GM19099 (cell line): Measurements from ENCODE around the gene CACNA2D4.

Source experiments
- POLR2A ChIP-seq: IDR thresholded peaks from 3 replicates; pipeline ENCODE4 v1.6.1; 2011; ENCODE audit warnings: low read depth; ENCODE audit not compliant: insufficient read length; ENCODE audit errors: extremely low read depth

The CACNA2D4 gene

GRCh38 chr12:1799882-1800400, 118.5 kb downstream of the CACNA2D4 start:
- TF ChIP-seq POLR2A = no peak

GRCh38 chr12:1799051-1799881, 119.2 kb downstream of the CACNA2D4 start:
- TF ChIP-seq POLR2A = no peak

DNA sequence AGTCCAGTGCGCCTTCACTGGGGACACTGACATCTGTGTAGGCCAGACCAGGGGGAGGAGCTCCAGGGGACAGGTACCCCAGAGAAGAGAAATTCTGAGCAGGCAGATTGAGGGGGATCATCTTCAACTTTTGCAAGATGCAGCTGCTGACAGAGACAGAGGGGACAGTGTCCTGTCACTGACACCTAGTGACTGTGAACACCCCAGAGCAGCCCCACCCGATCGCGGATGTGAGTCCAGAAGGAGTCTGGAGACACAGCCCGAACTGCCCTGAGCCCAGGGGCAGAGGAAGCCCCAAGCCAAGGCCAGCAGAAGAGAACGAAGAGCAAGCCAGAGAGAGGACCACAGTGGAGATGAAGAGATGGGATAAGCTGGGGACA, 119.8 kb downstream of the CACNA2D4 start:
- TF ChIP-seq POLR2A = no peak

DNA sequence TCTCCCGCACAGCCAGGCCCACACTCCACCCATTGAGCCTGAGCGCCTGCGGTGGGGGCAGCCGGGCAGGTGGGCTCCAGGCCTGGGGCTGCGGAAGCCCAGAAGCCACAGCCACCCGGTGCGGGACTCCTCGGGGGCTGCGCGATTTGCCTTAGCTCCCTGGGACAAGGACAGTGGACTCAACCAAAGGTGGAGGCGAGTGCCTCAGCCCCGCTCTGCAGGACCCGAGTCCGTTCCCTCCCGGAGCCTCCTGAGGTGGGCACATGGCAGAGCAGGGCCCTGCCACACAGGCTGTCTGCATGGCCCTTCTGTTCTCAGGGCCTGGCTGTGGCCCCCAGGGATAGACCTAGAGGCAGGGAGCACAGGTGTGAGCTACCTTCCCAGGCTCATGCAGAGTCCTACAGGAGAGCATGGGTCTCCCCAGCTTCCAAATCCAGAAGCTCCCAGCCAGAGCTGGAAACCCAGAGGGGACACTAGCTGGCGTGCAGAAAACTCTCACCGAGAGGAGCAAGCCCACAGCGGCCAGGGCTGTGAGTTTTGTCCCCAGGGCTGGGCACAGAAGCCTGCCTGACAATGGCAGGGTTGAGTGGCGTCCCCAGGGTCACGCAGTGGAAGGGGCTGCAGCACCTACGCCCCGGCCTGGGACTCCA, 120.3 kb downstream of the CACNA2D4 start:
- TF ChIP-seq POLR2A = no peak

GRCh38 chr12:1797011-1797901, 121.2 kb downstream of the CACNA2D4 start:
- peak; percentile 66 for TF ChIP-seq POLR2A

DNA sequence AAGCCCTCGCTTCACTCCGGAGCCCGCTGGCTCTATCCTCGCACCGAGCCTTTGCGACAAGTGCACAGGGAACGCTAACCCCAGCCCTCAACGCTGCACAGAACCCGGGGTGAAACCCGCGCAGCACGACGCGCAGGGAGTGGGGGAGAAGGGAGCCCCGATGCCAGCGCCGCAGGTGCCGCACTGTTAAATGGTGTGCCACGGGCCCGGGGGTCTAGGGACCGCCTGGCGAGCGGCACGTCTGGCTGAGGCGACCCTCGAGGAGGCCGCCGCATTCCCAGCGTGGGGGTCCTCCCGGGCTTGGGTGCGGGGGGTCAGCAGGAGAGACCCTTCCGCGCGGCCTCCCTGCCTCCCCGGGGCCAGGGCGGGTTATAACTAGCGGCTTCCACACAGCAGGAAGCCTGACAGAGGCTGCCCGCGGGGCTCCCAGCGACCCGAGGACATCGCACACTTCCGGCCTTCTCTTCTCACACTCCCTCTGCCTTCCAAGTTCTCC, 121.9 kb downstream of the CACNA2D4 start:
- TF ChIP-seq POLR2A = no peak

DNA sequence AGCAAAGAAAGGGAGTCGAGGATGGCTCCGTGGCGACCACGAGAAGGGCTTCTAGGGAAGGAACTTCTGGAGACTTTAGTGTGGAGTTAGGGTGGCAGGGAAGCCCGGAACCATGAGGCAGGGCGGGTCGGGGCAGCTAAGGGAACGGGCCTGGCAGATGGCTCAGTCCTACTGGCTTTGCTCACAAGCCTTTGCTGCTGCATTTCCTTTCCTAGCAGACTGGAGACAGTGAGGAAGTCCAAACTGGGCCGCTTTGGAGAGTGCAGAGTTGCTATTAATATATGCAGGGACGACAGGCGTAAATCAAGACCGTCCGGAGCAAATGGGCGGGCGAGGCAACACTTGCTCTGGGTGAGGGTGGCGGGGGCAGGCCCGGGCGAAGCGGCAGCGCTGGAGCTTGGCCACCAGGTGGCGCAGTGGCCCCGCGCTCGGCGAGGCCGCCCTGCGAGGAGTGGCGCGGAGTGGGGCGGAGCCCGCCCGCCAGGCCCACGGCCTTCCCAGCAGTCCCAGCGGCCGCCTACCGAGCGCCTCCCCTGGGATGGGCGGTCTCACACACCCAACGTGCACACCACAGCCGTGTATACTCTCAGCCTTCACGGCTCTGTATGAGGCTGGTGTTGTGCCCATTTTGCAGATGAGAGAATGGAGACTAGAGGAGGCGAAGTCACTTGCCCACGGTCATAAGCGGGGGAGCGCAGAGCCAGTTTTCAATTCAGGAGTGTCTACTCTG, 122.5 kb downstream of the CACNA2D4 start:
- TF ChIP-seq POLR2A = peak; percentile 91

DNA sequence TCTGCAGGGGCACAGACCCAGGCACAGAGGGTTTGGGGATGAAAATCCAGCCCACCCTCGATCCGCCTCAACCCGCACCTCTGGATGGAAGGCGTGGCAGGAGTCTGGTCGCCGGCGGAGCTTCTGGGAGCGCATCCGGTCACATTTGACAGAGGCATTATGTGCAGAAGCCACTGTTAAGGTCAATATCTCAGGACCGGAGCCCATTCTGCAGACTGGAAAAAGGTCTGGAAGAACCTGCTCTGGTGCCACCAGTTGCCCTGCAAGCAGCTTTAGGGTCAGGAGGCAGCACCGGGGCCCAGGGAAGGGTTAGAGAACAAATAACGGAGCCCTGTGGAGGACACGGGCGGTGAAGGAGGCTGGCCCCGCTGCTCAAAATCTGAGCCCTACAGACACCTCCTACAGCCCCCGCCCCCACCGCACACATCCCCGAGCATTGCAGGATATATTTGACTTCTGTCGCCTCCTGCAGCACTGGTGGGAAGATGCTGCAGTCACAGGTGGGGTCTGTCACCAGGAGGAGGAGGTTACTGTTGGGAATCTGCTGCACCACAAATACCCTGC, 123.1 kb downstream of the CACNA2D4 start:
- no peak for TF ChIP-seq POLR2A

GRCh38 chr12:1794440-1795090, 123.9 kb downstream of the CACNA2D4 start:
- no peak for TF ChIP-seq POLR2A

DNA sequence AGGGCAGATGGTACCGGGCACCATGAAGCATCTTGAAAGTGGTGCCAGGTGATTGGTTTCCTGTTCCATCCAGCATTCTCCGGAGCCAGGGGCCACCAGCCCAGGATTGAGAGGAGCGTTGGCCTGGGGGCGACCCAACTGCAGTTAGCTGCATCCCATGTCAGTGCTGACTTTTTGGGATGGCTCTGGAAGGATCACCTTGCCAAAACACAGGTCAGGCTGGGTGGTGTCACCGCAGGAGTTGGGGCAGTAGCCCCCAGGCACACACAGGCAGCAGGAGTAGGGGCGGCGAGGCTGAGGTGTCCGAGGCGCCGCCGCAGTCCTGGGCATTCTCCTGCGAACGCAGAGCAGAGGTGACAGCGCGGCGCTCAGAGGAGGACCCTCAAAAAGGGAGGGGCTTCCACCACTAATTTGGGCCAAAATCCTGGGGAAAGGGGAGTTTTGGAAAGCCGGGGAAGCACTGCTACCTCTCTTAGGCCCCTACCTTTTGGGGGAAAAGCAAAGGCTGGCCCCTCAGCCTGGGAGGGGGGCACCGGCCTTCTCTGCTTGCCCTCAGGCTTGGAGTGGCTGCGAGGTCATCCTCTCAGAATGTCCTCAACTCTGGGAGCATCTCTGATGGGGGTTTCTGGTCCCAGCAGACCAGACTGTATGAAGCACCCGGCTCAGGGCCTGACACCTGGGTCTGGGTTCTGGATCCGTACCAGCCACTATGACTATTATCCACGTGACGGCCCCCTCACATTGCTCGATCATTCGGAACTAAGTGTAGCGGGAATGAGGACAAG, 124.8 kb downstream of the CACNA2D4 start:
- TF ChIP-seq POLR2A = no peak

GRCh38 chr12:1792406-1792805, 126.0 kb downstream of the CACNA2D4 start:
- no peak for TF ChIP-seq POLR2A

DNA sequence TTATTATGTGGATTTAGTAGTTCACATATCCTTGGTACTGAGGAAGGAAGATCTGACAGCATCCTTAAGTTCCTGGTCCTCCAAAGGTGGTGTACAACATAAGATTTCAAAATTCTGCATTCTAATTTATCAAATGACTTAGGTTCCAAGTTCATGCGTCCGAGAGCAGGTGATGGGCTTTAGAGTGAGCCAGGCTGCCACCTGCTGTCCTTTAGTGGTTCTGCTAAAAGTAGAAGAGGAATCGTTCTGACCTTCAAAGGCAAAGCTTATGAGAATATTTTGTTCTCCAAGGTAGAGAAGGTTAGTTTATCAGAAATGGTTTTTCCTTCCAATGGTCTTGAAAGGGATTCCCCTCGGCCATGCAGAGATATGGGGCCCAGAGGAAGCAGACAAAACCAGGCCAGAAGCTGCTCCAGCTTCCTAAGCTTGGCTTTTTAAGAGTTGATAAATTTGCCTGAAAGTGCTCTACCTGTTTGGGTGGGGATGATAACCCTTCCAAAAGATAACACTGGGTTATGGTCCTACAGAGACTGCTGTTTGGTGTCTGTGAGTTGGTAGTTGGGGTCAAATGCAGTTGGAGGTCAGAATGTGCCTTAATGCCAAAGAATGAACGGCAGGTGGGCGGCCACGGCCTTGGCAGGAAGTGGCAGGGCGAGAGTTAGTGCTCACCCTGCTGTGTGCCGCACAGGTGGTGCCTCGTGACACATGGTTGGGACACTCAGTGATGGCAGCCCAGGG, 127.2 kb downstream of the CACNA2D4 start:
- TF ChIP-seq POLR2A = no peak
